HepG2 (cell line): Measurements from ENCODE around the gene ZMYM4.

ENCODE experiments used
- ARNT2 ChIP-seq: sonication (generic); formaldehyde crosslinking; IDR thresholded peaks from 2 replicates; pipeline ENCODE4 v1.8.0; 2022; ENCODE audit warnings: mild to moderate bottlenecking, low read depth, missing genetic modification reagents, moderate library complexity
- ATF2 ChIP-seq: sonication (generic); formaldehyde crosslinking; IDR thresholded peaks from 2 replicates; pipeline ENCODE4 v1.4.0; 2020; ENCODE audit warnings: missing genetic modification reagents
- CTCF ChIP-seq: sonication (generic); formaldehyde crosslinking; IDR thresholded peaks from 2 replicates; pipeline ENCODE4 v1.5.0; 2020; ENCODE audit warnings: mild to moderate bottlenecking, missing genetic modification reagents, moderate library complexity
- EZH2 ChIP-seq: conservative IDR thresholded peaks from 2 replicates; pipeline ENCODE4 v1.6.1; 2012; ENCODE audit warnings: mild to moderate bottlenecking, low read depth, low read length, moderate library complexity
- MXD1 ChIP-seq: sonication (generic); formaldehyde crosslinking; IDR thresholded peaks from 2 replicates; pipeline ENCODE4 v1.4.0; 2020; ENCODE audit warnings: mild to moderate bottlenecking, missing genetic modification reagents
- MXI1 ChIP-seq: IDR thresholded peaks from 3 replicates; pipeline ENCODE4 v1.6.1; 2012; ENCODE audit warnings: low read depth, low read length, inconsistent platforms, borderline replicate concordance
- NR2F2 ChIP-seq: IDR thresholded peaks from 2 replicates; pipeline ENCODE4 v1.6.1; 2012; ENCODE audit warnings: low read depth, inconsistent platforms, borderline replicate concordance
- PHB2 ChIP-seq: fragments of 450-650 bp; IDR thresholded peaks from 2 replicates; pipeline ENCODE4 v1.6.1; 2018; ENCODE audit not compliant: partially characterized antibody
- TAF15 ChIP-seq: fragments of 200-400 bp; formaldehyde crosslinking; IDR thresholded peaks from one replicate; pipeline ENCODE4 v1.6.1; 2018; ENCODE audit warnings: mild to moderate bottlenecking, low read depth, low read length; ENCODE audit not compliant: poor library complexity, severe bottlenecking
- ZKSCAN5 ChIP-seq: sonication (generic); formaldehyde crosslinking; IDR thresholded peaks from 2 replicates; pipeline ENCODE4 v1.5.1; 2020; ENCODE audit warnings: mild to moderate bottlenecking, missing genetic modification reagents
- ZNF24 ChIP-seq: fragments of 450-650 bp; IDR thresholded peaks from 2 replicates; pipeline ENCODE4 v1.6.1; 2017; ENCODE audit warnings: antibody characterized with exemption, mild to moderate bottlenecking
- ZNF512 ChIP-seq: sonication (generic); formaldehyde crosslinking; IDR thresholded peaks from 2 replicates; pipeline ENCODE4 v1.4.0; 2020; ENCODE audit warnings: mild to moderate bottlenecking, missing genetic modification reagents
- ZNF580 ChIP-seq: IDR thresholded peaks from 2 replicates; pipeline ENCODE4 v1.6.1; 2016; ENCODE audit warnings: low read depth, borderline replicate concordance

GRCh38 chr1:35345439-35345981, 77.0 kb downstream of the ZMYM4 start:
- no peak for TF ChIP-seq ZNF580 (CRISPR knock-in tag)
- no peak for TF ChIP-seq ZKSCAN5 (CRISPR knock-in tag)
- TF ChIP-seq EZH2: no peak
- TF ChIP-seq ARNT2 (CRISPR knock-in tag): peak; percentile 58; the same call in 1 of the 2 replicates
- TF ChIP-seq NR2F2: no peak
- no peak for TF ChIP-seq ATF2 (CRISPR knock-in tag)
- TF ChIP-seq ZNF512 (CRISPR knock-in tag): no peak
- no peak for TF ChIP-seq PHB2
- TF ChIP-seq ZNF24: no peak
- no peak for TF ChIP-seq TAF15
- peak; percentile 61 for TF ChIP-seq CTCF (CRISPR knock-in tag)
- no peak for TF ChIP-seq MXD1 (CRISPR knock-in tag)
- TF ChIP-seq MXI1: 0 out of 3 replicates have a peak, but pooled peaks have one; percentile 26
